HepG2 (cell line): ENCODE measurements around the gene CHMP1A. TPM values are rescaled to one million over a fixed set of nuclear protein-coding genes. Genes with fewer than 3 reads are reported as not detected.

ENCODE experiments used
- CBX1 ChIP-seq: IDR thresholded peaks from one replicate; pipeline ENCODE4 v1.6.1; 2016; ENCODE audit warnings: antibody characterized with exemption, low read depth
- ETV5 ChIP-seq: IDR thresholded peaks from 2 replicates; pipeline ENCODE4 v1.6.1; 2018; ENCODE audit warnings: missing biosample characterization, missing genetic modification reagents, inconsistent platforms, borderline replicate concordance
- GABPA ChIP-seq, 2 experiments: IDR thresholded peaks; 2 replicates each; pipeline ENCODE4 v1.6.1; 2011 to 2016; ENCODE audit warnings: low read depth in 2 of 2, low read length in 1 of 2, missing biosample characterization in 1 of 2, missing genetic modification characterization in 1 of 2
- NCOA5 ChIP-seq: sonication (generic); formaldehyde crosslinking; IDR thresholded peaks from 2 replicates; pipeline ENCODE4 v1.4.0; 2020; ENCODE audit warnings: missing genetic modification reagents
- RBFOX2 ChIP-seq: fragments of 200-400 bp; formaldehyde crosslinking; IDR thresholded peaks from 2 replicates; pipeline ENCODE4 v1.6.1; 2017; ENCODE audit warnings: low read depth, mild to moderate bottlenecking, low read length
- RNF2 ChIP-seq: fragments of 450-650 bp; conservative IDR thresholded peaks from 2 replicates; pipeline ENCODE4 v1.6.1; 2016; ENCODE audit warnings: low read depth
- SNAI1 ChIP-seq: sonication (generic); formaldehyde crosslinking; IDR thresholded peaks from 2 replicates; pipeline ENCODE4 v1.5.0; 2020; ENCODE audit warnings: mild to moderate bottlenecking, missing genetic modification reagents, borderline replicate concordance
- ZNF136 ChIP-seq: sonication (generic); formaldehyde crosslinking; IDR thresholded peaks from 2 replicates; pipeline ENCODE4 v1.8.1; 2022; ENCODE audit warnings: low read depth, mild to moderate bottlenecking, moderate library complexity, missing genetic modification reagents
- ZNF343 ChIP-seq: sonication (generic); formaldehyde crosslinking; IDR thresholded peaks from 2 replicates; pipeline ENCODE4 v1.4.0; 2020; ENCODE audit warnings: mild to moderate bottlenecking, missing genetic modification reagents
- ZNF546 ChIP-seq: sonication (generic); formaldehyde crosslinking; conservative IDR thresholded peaks from 2 replicates; pipeline ENCODE4 v1.8.1; 2023; ENCODE audit warnings: mild to moderate bottlenecking, missing genetic modification reagents
- ZNF569 ChIP-seq: sonication (generic); formaldehyde crosslinking; IDR thresholded peaks from 2 replicates; pipeline ENCODE4 v1.5.0; 2020; ENCODE audit warnings: mild to moderate bottlenecking, missing genetic modification reagents, moderate library complexity, borderline replicate concordance
- ZNF672 ChIP-seq: sonication (generic); formaldehyde crosslinking; IDR thresholded peaks from 2 replicates; pipeline ENCODE4 v1.8.1; 2022; ENCODE audit warnings: missing genetic modification reagents
- ZSCAN22 ChIP-seq: sonication (generic); formaldehyde crosslinking; IDR thresholded peaks from 2 replicates; pipeline ENCODE4 v1.4.0; 2020; ENCODE audit warnings: mild to moderate bottlenecking, missing genetic modification reagents
- polyA plus RNA-seq, 8 experiments: library from polyadenylated mRNA; depleted of rRNA in 3 of 8; stranded (reverse) in 7 of 8; unstranded in 1 of 8; fragments of >200 nt; fragmentation: Illumina TruSeq in 4 of 8; extraction: Trizol in 4 of 8; gene quantifications; 2 replicates each; pipeline versions ENCODE4 v1.2.1 to v1.2.3, GENCODE V29; 2011 to 2016; ENCODE audit warnings: low read depth in 4 of 8, missing spikeins in 1 of 8, mixed read lengths in 1 of 8; ENCODE audit not compliant: insufficient read depth in 1 of 8
- total RNA-seq, 5 experiments: library from RNA; depleted of rRNA; stranded (reverse); fragments of >200 nt; fragmentation: Illumina TruSeq; extraction: Trizol; gene quantifications; 2 replicates each; pipeline ENCODE4 v1.2.3, GENCODE V29; 2016; ENCODE audit warnings: low read depth in 1 of 5
- TF ChIP-seq, protein P1 (sequence below): sonication (generic); formaldehyde crosslinking; IDR thresholded peaks from 2 replicates; pipeline ENCODE4 v1.5.1; 2020; ENCODE audit warnings: mild to moderate bottlenecking, moderate library complexity, missing genetic modification reagents
- TF ChIP-seq, protein P2 (sequence below): sonication (generic); formaldehyde crosslinking; IDR thresholded peaks from 2 replicates; pipeline ENCODE4 v1.5.0; 2020; ENCODE audit warnings: mild to moderate bottlenecking, missing genetic modification reagents, borderline replicate concordance
- TF ChIP-seq, protein P3 (sequence below), 2 experiments: sonication (generic) in 1 of 2; formaldehyde crosslinking in 1 of 2; IDR thresholded peaks; 2 replicates each; pipeline versions ENCODE4 v1.6.1 to v1.9.0; 2014 to 2022; ENCODE audit warnings: antibody characterized with exemption in 1 of 2, borderline replicate concordance in 1 of 2, inconsistent platforms in 1 of 2, low read depth in 1 of 2, missing genetic modification reagents in 1 of 2
- TF ChIP-seq, protein P4 (sequence below): sonication (generic); formaldehyde crosslinking; IDR thresholded peaks from 2 replicates; pipeline ENCODE4 v1.8.0; 2022; ENCODE audit warnings: missing genetic modification reagents, low read depth, mild to moderate bottlenecking, borderline replicate concordance

CHMP1A gene
- total and polyA plus RNA-seq, 2 of the 13 experiments (the other 11 are each of a cell fraction or from before 2014, with no cell fraction given), result 69.4 to 73.3 TPM

DNA sequence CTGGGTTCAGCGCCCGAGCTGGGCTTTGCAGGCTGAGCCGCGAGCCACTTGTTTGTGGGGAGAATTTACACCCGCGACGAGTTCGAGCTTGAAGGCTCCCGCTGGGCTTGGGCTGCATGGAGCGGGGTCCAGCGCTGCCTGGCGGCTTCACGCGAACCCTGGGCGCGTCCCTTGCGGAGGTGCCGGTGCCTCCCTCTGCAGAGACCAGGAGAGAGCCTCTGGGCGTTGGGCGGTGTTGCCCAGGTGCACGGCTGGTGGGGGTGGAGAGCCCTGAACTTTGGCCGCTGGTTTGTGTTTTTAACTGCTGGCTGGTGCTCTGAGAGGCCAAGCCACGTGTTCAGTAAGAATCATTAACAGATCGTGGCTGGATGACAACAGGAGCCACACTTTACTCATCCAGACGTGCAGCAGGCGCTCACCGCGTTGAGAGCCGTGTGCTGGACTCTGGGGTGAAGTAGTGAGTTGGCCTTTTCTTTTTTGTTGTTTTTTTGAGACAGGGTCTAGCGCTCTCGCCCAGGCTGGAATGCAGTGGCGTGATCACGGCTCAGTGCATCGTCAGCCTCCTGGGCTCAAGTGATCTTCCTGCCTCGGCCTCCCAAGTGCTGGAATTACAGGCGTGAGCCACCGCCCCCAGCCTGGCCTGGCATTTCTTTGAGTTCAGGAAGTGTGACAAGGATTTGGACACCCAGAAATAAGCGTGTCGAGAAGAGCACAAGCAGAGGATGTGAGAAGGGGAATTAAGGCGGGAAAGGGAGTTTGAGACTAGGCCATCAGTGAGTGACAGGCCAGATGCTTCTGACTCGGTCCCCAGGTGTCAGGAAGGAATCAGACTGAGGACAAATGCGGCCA is 29.8 kb upstream of the CHMP1A start (continued):
- TF ChIP-seq ZNF136 (peak; percentile 99), RNF2 (peak; percentile 93; the same call in 1 of the 2 replicates), GABPA (IDR thresholded peaks at IDR 0.05; ENCODE audit: low read depth, low read length) (no peak), GABPA (CRISPR knock-in tag; IDR thresholded peaks at IDR 0.05; ENCODE audit: low read depth) (peak; percentile 77), ETV5 (CRISPR knock-in tag) (peak; percentile 70), ZNF569 (CRISPR knock-in tag) (peak; percentile 96; the same call in 1 of the 2 replicates), NCOA5 (0 out of 2 replicates have a peak, but pooled peaks have one; percentile 45), RBFOX2 (peak; percentile 90), ZNF672 (CRISPR knock-in tag) (no peak), ZNF546 (CRISPR knock-in tag) (peak; percentile 96), SNAI1 (0 out of 2 replicates have a peak, but pooled peaks have one; percentile 90), ZNF343 (peak; percentile 91), CBX1 (peak; percentile 97), ZSCAN22 (peak; percentile 82; the same call in 1 of the 2 replicates)
- TF ChIP-seq, protein P1, sequence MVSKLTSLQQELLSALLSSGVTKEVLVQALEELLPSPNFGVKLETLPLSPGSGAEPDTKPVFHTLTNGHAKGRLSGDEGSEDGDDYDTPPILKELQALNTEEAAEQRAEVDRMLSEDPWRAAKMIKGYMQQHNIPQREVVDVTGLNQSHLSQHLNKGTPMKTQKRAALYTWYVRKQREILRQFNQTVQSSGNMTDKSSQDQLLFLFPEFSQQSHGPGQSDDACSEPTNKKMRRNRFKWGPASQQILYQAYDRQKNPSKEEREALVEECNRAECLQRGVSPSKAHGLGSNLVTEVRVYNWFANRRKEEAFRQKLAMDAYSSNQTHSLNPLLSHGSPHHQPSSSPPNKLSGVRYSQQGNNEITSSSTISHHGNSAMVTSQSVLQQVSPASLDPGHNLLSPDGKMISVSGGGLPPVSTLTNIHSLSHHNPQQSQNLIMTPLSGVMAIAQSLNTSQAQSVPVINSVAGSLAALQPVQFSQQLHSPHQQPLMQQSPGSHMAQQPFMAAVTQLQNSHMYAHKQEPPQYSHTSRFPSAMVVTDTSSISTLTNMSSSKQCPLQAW (CRISPR knock-in tag), result peak; percentile 100
- TF ChIP-seq, protein P2, sequence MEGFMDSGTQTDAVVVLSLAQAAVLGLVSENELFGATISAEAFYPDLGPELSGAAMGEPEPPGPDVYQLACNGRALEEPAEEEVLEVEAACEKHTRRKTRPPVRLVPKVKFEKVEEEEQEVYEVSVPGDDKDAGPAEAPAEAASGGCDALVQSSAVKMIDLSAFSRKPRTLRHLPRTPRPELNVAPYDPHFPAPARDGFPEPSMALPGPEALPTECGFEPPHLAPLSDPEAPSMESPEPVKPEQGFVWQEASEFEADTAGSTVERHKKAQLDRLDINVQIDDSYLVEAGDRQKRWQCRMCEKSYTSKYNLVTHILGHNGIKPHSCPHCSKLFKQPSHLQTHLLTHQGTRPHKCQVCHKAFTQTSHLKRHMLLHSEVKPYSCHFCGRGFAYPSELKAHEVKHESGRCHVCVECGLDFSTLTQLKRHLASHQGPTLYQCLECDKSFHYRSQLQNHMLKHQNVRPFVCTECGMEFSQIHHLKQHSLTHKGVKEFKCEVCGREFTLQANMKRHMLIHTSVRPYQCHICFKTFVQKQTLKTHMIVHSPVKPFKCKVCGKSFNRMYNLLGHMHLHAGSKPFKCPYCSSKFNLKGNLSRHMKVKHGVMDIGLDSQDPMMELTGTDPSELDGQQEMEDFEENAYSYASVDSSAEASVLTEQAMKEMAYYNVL (CRISPR knock-in tag), result peak; percentile 78; the same call in 1 of the 2 replicates
- TF ChIP-seq, protein P3, sequence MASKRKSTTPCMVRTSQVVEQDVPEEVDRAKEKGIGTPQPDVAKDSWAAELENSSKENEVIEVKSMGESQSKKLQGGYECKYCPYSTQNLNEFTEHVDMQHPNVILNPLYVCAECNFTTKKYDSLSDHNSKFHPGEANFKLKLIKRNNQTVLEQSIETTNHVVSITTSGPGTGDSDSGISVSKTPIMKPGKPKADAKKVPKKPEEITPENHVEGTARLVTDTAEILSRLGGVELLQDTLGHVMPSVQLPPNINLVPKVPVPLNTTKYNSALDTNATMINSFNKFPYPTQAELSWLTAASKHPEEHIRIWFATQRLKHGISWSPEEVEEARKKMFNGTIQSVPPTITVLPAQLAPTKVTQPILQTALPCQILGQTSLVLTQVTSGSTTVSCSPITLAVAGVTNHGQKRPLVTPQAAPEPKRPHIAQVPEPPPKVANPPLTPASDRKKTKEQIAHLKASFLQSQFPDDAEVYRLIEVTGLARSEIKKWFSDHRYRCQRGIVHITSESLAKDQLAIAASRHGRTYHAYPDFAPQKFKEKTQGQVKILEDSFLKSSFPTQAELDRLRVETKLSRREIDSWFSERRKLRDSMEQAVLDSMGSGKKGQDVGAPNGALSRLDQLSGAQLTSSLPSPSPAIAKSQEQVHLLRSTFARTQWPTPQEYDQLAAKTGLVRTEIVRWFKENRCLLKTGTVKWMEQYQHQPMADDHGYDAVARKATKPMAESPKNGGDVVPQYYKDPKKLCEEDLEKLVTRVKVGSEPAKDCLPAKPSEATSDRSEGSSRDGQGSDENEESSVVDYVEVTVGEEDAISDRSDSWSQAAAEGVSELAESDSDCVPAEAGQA (IDR thresholded peaks at IDR 0.05; ENCODE audit: low read depth), result peak; percentile 80
- TF ChIP-seq, protein P3 (CRISPR knock-in tag; IDR thresholded peaks at IDR 0.05; ENCODE audit: borderline replicate concordance), result peak; percentile 88
- TF ChIP-seq, protein P4, sequence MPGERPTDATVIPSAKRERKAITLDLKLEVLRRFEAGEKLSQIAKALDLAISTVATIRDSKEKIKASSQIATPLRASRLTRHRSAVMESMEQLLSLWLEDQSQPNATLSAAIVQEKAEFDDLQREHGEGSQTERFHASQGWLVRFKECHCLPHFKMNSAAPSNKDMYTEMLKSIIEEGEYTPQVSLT (CRISPR knock-in tag), result peak; percentile 95; the same call in 1 of the 2 replicates
